ENCODE results near the gene PIKFYVE.
A peak's percentile ranks its signal among the peaks of the same experiment; 100 is the strongest.
"Not testable (repeated sequence)": the region's sequence is repeated elsewhere in the genome, so short reads cannot be mapped to it uniquely, and the experiment has no call there.

The PIKFYVE gene

DNA sequence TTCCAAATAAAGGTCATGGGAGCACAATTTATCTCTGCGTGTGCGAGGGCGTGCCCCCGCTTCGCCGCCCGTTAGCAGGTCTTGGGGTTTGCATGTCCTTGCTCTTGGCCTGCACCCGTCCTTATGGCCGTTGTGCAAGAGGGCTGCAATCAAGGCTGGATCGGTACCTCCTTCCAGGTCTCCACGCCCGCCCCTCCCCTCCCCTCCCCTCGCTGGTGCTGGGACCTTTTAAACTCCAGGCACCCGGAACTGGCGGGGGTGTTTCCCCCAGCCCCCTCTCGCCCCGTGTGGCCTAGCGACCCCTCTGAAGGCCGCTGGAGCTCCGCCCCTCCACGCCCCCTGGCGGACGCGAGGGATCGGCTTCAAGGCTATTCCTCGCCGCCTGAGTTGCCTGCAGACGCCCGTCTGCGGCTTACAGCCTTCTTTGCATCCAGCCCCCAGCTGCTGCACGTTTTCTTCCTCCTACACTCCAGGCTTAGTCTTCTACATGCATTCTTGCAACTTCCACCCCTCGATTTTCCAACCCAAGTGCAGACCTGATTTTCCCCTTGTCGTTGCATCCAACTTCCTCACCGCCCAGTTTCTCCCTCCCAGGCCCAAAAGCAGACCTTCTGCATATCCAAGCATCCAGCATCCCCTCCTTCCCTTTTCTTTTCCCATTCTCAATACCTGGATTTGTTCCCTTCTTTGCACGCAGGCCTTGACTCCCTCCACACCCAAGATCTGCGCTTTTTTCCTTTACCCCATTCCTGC is 11.8 kb upstream of the PIKFYVE start:
- ChIA-PET POLR2A (interaction anchor here (3.3 kb wide), 1 partner anchor 12 kb away, joined by 14 read pairs; the partner anchor contains the start of gene PIKFYVE), CTCF (interaction anchor here (0.6 to 5.6 kb wide), 15 partner anchors 13 to 509 kb away, joined by 3 to 96 read pairs (median 3); partner anchors contain the start of gene PIKFYVE)
- peak overlapping the region; percentile 89 for H3K4me3 ChIP-seq (ENCODE audit: low read depth, low read length)
- TF ChIP-seq, protein P1, sequence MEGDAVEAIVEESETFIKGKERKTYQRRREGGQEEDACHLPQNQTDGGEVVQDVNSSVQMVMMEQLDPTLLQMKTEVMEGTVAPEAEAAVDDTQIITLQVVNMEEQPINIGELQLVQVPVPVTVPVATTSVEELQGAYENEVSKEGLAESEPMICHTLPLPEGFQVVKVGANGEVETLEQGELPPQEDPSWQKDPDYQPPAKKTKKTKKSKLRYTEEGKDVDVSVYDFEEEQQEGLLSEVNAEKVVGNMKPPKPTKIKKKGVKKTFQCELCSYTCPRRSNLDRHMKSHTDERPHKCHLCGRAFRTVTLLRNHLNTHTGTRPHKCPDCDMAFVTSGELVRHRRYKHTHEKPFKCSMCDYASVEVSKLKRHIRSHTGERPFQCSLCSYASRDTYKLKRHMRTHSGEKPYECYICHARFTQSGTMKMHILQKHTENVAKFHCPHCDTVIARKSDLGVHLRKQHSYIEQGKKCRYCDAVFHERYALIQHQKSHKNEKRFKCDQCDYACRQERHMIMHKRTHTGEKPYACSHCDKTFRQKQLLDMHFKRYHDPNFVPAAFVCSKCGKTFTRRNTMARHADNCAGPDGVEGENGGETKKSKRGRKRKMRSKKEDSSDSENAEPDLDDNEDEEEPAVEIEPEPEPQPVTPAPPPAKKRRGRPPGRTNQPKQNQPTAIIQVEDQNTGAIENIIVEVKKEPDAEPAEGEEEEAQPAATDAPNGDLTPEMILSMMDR (IDR thresholded peaks at IDR 0.05; ENCODE audit: insufficient read depth, low read length, missing control alignments): peak; percentile 93
- DNase-seq (ENCODE audit: low read depth, low spot score): no peak

DNA sequence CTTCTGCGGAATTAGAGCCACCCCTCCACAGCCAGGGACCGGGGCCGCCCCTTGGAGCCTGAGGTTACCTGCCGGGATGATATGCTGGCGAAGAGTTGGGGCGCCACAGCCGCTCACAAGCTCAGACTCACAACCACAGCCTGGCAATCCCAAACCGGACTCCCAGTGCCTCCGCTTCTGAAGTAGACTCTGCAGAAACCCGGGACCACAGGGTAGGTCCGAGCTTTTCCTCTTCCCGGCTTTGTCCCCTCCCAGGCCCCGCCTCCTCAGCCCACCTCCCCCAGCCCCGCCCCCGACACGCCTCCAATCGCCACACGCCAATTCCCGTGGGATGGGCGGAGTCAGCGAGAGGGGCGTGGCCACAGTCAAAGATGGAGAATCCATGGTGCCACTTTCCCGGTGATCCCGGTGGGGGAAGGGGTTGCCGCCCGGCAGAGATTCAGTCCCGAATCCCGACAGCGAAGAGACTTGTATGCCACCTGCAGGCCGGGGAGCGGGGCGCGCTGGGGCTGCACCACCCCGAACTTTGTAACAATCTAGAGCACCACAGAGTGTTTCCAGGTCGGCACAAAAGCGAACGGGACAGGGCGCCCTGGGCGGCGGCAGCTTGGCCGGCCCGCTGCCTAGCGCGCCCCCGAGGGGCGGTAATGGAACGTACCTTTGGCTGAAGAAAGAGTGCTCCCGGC is 11.0 kb upstream of the PIKFYVE start, which contains the start of gene IDH1:
TSS of gene IDH1 (minus strand) at position 201 of the 686 bp plus-strand sequence. CDS start 3,520 bp downstream, outside the sequence.
- ChIA-PET CTCF (interaction anchor here (0.6 to 5.6 kb wide), 13 partner anchors 9 to 509 kb away, joined by 3 to 96 read pairs (median 4); partner anchors contain the start of gene PIKFYVE), POLR2A (interaction anchor here (3.3 kb wide), 1 partner anchor 11 kb away, joined by 14 read pairs; the partner anchor contains the start of gene PIKFYVE)
- H3K4me3 ChIP-seq (ENCODE audit: low read depth, low read length): peak within 1 kb of the TSS; percentile 89
- TF ChIP-seq, protein P1 (IDR thresholded peaks at IDR 0.05; ENCODE audit: insufficient read depth, low read length, missing control alignments): peak; percentile 56
- DNase-seq (ENCODE audit: low read depth, low spot score): peak; percentile 37

DNA sequence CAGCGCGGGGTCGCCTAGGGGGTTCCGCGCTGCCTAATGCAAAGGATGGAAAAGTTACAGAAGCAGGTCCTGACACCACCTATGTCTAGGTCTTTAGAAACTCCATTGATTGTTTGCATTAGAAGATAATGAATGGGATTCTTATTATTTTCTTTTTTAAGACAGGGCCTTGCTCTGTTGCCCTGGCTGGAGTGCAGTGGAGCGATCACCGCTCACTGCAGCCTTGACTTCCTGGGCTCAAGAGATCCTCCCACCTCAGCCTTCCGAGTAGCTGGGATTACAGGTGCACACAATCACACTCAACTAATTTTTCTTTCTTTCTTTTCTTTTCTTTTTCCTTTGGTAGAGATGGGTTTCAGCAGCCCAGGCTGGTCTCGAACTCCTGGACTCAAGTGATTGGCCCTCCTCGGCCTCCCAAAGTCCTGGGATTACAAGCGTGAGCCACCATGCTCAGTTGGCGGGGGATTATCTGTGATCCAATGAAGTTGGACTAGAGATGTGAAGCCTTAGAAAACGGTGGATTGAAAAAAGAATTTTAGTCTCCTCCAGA is 10.4 kb upstream of the PIKFYVE start:
- H3K4me3 ChIP-seq (ENCODE audit: low read depth, low read length): peak overlapping the region; percentile 89
- ChIA-PET POLR2A (interaction anchor here (3.3 kb wide), 1 partner anchor 10 kb away, joined by 14 read pairs; the partner anchor contains the start of gene PIKFYVE), CTCF (interaction anchor here (1.3 to 5.6 kb wide), 8 partner anchors 10 to 510 kb away, joined by 3 to 96 read pairs (median 10); partner anchors contain the start of gene PIKFYVE)
- DNase-seq (ENCODE audit: low read depth, low spot score): no peak
- TF ChIP-seq, protein P1 (IDR thresholded peaks at IDR 0.05; ENCODE audit: insufficient read depth, low read length, missing control alignments): no peak

DNA sequence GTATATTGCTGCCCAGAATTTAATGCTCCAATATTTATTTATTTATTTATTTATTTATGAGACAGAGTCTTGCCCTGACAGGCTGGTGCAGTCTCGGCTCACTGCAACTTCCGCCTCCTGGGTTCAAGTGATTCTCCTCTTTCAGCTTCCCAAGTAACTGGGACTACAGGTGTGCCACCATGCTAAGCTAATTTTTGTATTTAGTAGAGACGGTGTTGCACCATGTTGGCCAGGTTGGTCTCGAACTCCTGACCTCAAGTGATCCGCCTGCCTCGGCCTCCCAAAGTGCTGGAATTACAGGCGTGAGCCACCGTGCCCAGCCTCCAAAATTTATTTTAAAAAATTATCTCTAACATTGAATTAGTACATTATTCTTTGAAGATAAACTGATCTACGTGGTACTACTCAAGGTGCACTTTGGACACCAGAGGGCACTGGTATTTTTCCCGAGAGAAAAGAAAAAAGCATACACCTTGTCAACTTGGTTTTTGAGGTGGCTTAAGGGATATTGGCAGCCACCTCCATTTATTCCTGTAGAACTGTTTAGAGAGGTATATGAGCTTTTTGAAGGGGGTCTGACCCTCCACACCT is 9.8 kb upstream of the PIKFYVE start:
- POLR2A ChIA-PET: interaction anchor here (3.3 kb wide), 1 partner anchor 10 kb away, joined by 14 read pairs; the partner anchor contains the start of gene PIKFYVE
- TF ChIP-seq, protein P1 (IDR thresholded peaks at IDR 0.05; ENCODE audit: insufficient read depth, low read length, missing control alignments): no peak
- H3K4me3 ChIP-seq (ENCODE audit: low read depth, low read length): no peak overlapping the region
- CTCF ChIA-PET: interaction anchor here (1.4 to 5.6 kb wide), 4 partner anchors 10 to 65 kb away, joined by 3 to 96 read pairs (median 4); partner anchors contain the start of gene PIKFYVE
- DNase-seq (ENCODE audit: low read depth, low spot score): no peak

DNA sequence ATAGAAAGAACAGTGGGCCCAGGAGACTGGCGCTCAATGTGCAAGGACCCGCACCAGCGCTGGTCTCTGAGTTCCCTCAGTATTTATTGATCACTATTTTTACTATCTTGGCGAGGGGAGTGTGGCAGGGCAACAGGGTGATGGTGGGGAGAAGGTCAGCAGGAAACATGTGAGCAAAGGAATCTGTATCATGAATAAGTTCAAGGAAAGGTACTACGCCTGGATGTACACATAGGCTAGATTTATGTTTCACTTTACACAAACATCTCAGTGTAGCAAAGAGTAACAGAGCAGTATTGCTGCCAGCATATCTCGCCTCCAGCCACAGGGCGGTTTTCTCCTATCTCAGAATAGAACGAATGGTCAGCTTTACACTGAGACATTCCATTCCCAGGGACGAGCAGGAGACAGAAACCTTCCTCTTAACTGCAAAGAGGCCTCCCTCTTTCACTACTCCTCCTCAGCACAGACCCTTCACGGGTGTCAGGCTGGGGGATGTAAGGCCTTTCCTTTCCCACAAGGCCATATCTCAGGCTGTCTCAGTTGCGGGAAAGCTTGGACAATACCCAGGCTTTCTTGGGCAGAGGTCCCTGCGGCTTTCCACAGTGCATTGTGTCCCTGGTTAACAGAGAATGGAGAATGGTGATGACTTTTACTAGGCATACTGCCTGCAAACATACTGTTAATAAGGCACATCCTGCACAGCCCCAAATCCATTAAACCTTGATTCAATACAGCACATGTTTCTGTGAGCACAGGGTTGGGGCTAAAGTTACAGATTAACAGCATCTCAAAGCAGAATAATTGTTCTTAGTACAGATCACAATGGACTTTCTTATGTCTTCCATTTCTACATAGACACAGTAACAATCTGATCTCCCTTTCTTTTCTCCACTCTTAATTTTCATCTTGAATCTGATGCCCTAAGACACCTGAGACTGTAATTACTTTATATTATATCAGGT is 8.9 kb upstream of the PIKFYVE start:
- H3K4me3 ChIP-seq (ENCODE audit: low read depth, low read length); POLR2A ChIA-PET: not testable (repeated sequence)
- CTCF ChIA-PET: interaction anchor here (1.6 to 5.6 kb wide), 2 partner anchors 11 to 28 kb away, joined by 3 to 96 read pairs; partner anchors contain the start of gene PIKFYVE

More for the DNA sequence above, 8.9 kb upstream of the PIKFYVE start:
- not testable (repeated sequence) for DNase-seq (ENCODE audit: low read depth, low spot score)

Data from AG04449 (cell line).